ENCODE data around the gene TBX10. TPM values are rescaled to one million over a fixed set of nuclear protein-coding genes. Genes with fewer than 3 reads are reported as not detected.

Gene TBX10
- total and polyA plus RNA-seq, 2 of the 8 experiments (the other 6 are each of a cell fraction or from before 2014, with no cell fraction given), result 0.09 TPM; not detected in 1

GRCh38 chr11:67627812-67628624 lies 11.5 kb downstream of the TBX10 start (continued):
- TF ChIP-seq SIN3A (conservative IDR thresholded peaks at IDR 0.05 in 1 of 2, IDR thresholded peaks at IDR 0.05 in 1 of 2; ENCODE audit: low read depth in 1 of 2, low read length in 2 of 2) (no peak), SRF (IDR thresholded peaks at IDR 0.05; ENCODE audit: low read depth, low read length) (no peak), RFX5 (IDR thresholded peaks at IDR 0.05; ENCODE audit: borderline replicate concordance, low read depth, low read length) (no peak)
